ENCODE data around the gene LEMD1. TPM values are rescaled to one million over a fixed set of nuclear protein-coding genes. Genes with fewer than 3 reads are reported as not detected.

LEMD1 gene
- total RNA-seq, 4 donors from 2014 or later, result 1.1 to 1.4 (median 1.3) TPM; not detected in 1

- Histone ChIP-seq H3K9me3 (no peaks in the 10 kb centered on the region), H3K4me1 (peaks cover 30 to 86% (median 44%) of the 10 kb centered on the region in 3 donors), H3K4me3 (peak overlapping the region in 3 of 4 donors; percentile 12 to 46 (median 20)), H3K27ac (peak overlapping the region in 3 of 4 donors; percentile 16 to 46 (median 32)), H3K27me3 (peaks cover 0 to 11% (median 0%) of the 10 kb centered on the region in 4 donors), H3K36me3 (no peaks in the 10 kb centered on the region)
- intact Hi-C loops (cut with DNase I), result no loop called here
- no peak for DNase-seq
- TF ChIP-seq, protein P1, sequence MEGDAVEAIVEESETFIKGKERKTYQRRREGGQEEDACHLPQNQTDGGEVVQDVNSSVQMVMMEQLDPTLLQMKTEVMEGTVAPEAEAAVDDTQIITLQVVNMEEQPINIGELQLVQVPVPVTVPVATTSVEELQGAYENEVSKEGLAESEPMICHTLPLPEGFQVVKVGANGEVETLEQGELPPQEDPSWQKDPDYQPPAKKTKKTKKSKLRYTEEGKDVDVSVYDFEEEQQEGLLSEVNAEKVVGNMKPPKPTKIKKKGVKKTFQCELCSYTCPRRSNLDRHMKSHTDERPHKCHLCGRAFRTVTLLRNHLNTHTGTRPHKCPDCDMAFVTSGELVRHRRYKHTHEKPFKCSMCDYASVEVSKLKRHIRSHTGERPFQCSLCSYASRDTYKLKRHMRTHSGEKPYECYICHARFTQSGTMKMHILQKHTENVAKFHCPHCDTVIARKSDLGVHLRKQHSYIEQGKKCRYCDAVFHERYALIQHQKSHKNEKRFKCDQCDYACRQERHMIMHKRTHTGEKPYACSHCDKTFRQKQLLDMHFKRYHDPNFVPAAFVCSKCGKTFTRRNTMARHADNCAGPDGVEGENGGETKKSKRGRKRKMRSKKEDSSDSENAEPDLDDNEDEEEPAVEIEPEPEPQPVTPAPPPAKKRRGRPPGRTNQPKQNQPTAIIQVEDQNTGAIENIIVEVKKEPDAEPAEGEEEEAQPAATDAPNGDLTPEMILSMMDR (IDR thresholded peaks at IDR 0.05), result no peak
- TF ChIP-seq POLR2A (IDR thresholded peaks at IDR 0.05), result no peak
- WGBS, 2 donors, result 20 to 44% methylated on average over 8 to 10 of the region's 10 CpGs
Observed at GRCh38 chr1:205444300-205444930, 22.6 kb upstream of the LEMD1 start.

DNA sequence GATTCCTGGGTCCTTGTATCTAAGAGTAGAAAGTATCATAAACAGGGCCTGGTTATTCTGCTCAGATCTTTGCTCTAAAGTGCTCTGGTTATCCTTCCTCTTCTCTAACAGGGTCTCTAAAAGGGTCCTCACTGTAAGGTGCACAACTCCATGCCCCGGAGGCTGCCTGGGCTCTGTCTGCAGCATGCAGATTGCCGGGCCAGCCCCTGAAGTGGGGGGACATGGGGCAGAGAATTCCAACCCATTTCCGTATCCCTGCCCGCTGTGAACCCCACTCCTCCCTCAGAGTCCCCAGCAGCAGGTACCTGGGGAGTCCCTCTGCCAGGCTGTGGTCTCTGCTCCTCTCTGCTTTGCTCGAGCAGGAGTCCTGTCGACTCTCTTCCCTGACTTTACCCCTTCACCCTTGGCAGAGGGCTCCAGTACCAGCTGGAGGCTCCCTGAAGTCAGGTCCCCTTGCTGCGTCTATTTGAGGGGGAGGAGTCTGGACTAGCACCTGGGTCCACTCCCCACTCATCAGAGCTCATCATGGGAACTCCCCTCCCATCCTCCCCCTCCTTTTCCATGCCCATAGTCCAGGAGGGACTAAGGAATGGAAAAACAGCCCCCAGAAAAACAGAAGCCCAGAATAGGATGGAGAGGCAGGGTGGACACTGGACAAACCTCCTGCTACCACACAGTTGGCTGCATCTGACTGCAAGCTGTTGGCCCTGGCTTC is 21.9 kb upstream of the LEMD1 start:
- WGBS, 2 donors, result 83% methylated on average over 2 to 7 of the region's 7 CpGs
- H3K27me3 ChIP-seq, result peaks cover 0 to 5% (median 0%) of the 10 kb centered on the region in 4 donors
- H3K4me3 ChIP-seq, result no peak overlapping the region
- no peak for TF ChIP-seq POLR2A (IDR thresholded peaks at IDR 0.05)
- H3K36me3 ChIP-seq, result no peaks in the 10 kb centered on the region
- DNase-seq, result no peak
- H3K27ac ChIP-seq, result no peak overlapping the region
- H3K9me3 ChIP-seq, result no peaks in the 10 kb centered on the region
- intact Hi-C loops (cut with DNase I), result no loop called here
- peaks cover 30 to 86% (median 44%) of the 10 kb centered on the region in 3 donors for H3K4me1 ChIP-seq

GRCh38 chr1:205442051-205442725 is 20.3 kb upstream of the LEMD1 start:
- no peak for DNase-seq
- H3K27ac ChIP-seq, result peak overlapping the region in 1 of 4 donors; percentile 62
- H3K9me3 ChIP-seq, result no peaks in the 10 kb centered on the region
- TF ChIP-seq, protein P1 (IDR thresholded peaks at IDR 0.05), result no peak
- no peak for TF ChIP-seq POLR2A (IDR thresholded peaks at IDR 0.05)
- H3K27me3 ChIP-seq, result no peaks in the 10 kb centered on the region
- H3K4me1 ChIP-seq, result peaks cover 25 to 77% (median 29%) of the 10 kb centered on the region in 3 donors
- WGBS, 2 donors, result 67 to 75% methylated on average over 9 to 10 of the region's 12 CpGs
- H3K36me3 ChIP-seq, result no peaks in the 10 kb centered on the region
- no peak overlapping the region for H3K4me3 ChIP-seq
- intact Hi-C loops (cut with DNase I), result no loop called here

- 86% methylated on average over 3 of the region's 3 CpGs; no CpG with 5 or more reads in 1 of the 2 donors for WGBS, 2 donors
- H3K4me1 ChIP-seq, result peaks cover 24 to 72% (median 25%) of the 10 kb centered on the region in 3 donors
- DNase-seq, result no peak
- peak overlapping the region; percentile 10 to 62 (median 47) for H3K27ac ChIP-seq
- no peak overlapping the region for H3K4me3 ChIP-seq
- no peaks in the 10 kb centered on the region for H3K36me3 ChIP-seq
- intact Hi-C loops (cut with DNase I), result no loop called here
- H3K27me3 ChIP-seq, result peaks cover 0 to 4% (median 0%) of the 10 kb centered on the region in 4 donors
- TF ChIP-seq, protein P1 (IDR thresholded peaks at IDR 0.05), result no peak
- no peak for TF ChIP-seq POLR2A (IDR thresholded peaks at IDR 0.05)
- H3K9me3 ChIP-seq, result no peaks in the 10 kb centered on the region
Observed at GRCh38 chr1:205441716-205442050, 19.8 kb upstream of the LEMD1 start.

DNA sequence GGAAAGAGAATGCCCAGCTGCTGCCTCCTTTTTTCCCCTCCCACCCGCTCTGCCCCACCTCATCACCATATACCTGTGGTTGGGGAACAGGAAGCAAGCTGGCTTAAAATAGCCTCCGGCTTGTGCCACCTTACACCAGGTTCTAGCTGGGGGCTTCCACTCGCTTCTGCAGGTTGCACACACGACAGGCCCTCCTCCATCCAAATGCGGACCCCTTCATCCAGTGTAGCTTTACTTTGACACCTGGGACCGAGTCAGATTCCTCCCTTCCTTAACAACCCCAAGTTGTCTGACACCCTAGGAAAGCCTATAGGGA is 19.4 kb upstream of the LEMD1 start:
- no peaks in the 10 kb centered on the region for H3K9me3 ChIP-seq
- H3K4me3 ChIP-seq, result no peak overlapping the region
- peaks cover 0 to 8% (median 0%) of the 10 kb centered on the region in 4 donors for H3K27me3 ChIP-seq
- 32 to 42% methylated on average over 4 to 5 of the region's 6 CpGs for WGBS, 2 donors
- peaks cover 24 to 68% (median 25%) of the 10 kb centered on the region in 3 donors for H3K4me1 ChIP-seq
- DNase-seq, result no peak
- no peaks in the 10 kb centered on the region for H3K36me3 ChIP-seq
- peak overlapping the region; percentile 10 to 62 (median 47) for H3K27ac ChIP-seq
- TF ChIP-seq, protein P1 (IDR thresholded peaks at IDR 0.05), result no peak
- TF ChIP-seq POLR2A (IDR thresholded peaks at IDR 0.05), result no peak
- intact Hi-C loops (cut with DNase I), result no loop called here
